H1 (cell line): ENCODE data around the gene NAT8L. TPM values are rescaled to one million over a fixed set of nuclear protein-coding genes. Genes with fewer than 3 reads are reported as not detected.

Experiments used
- CTCF ChIA-PET: fragments of 300-600 bp; sonication (Branson Sonifier 250); formaldehyde crosslinking; loops from one replicate; lab custom pipeline; 2021; ENCODE audit not compliant: partially characterized antibody; lab: Charles Lee
- POLR2A ChIA-PET: fragments of 300-600 bp; sonication (Branson Sonifier 250); formaldehyde crosslinking; loops from one replicate; lab custom pipeline; 2021; ENCODE audit warnings: inconsistent platforms; ENCODE audit not compliant: partially characterized antibody; lab: Charles Lee
- DNase-seq, 2 experiments: peaks; one replicate each; pipeline versions ENCODE4 v3.0.0 to v3.0.0-alpha.2; 2010 to 2022; ENCODE audit warnings: low spot score in 2 of 2, low read depth in 1 of 2, mixed read lengths in 1 of 2
- FAIRE-seq: peaks from 2 replicates; lab custom pipeline; 2011; peaks lifted over from hg19 to GRCh38; lab: Jason Lieb, UNC
- H2AFZ ChIP-seq: 2 replicates; pipeline ENCODE4 v1.8.1; 2012; ENCODE audit warnings: low read length, inconsistent platforms
- H2AK5ac ChIP-seq: 2 replicates; pipeline ENCODE4 v1.6.1; 2013; ENCODE audit warnings: low read depth, low read length
- H2BK120ac ChIP-seq: replicated peaks from 2 replicates; pipeline ENCODE3; 2013; ENCODE audit warnings: low read depth, low read length, inconsistent platforms
- H2BK12ac ChIP-seq: 2 replicates; pipeline ENCODE4 v1.6.1; 2013; ENCODE audit warnings: low read depth, low read length
- H2BK15ac ChIP-seq: 2 replicates; pipeline ENCODE4 v1.6.1; 2013; ENCODE audit warnings: low read length
- H2BK20ac ChIP-seq: 2 replicates; pipeline ENCODE4 v1.6.1; 2013; ENCODE audit warnings: low read length
- H2BK5ac ChIP-seq: 2 replicates; pipeline ENCODE4 v1.6.1; 2013; ENCODE audit warnings: low read depth, low read length
- H3K14ac ChIP-seq: 2 replicates; pipeline ENCODE4 v1.6.1; 2013; ENCODE audit warnings: inconsistent platforms; ENCODE audit not compliant: insufficient read length
- H3K18ac ChIP-seq: 2 replicates; pipeline ENCODE4 v1.6.1; 2013; ENCODE audit warnings: low read length; ENCODE audit errors: extremely low read depth
- H3K23ac ChIP-seq: 2 replicates; pipeline ENCODE4 v1.6.1; 2013; ENCODE audit warnings: inconsistent platforms; ENCODE audit not compliant: insufficient read length
- H3K23me2 ChIP-seq: 2 replicates; pipeline ENCODE4 v1.6.1; 2013; ENCODE audit warnings: low read depth, low read length
- H3K27ac ChIP-seq: 2 replicates; pipeline ENCODE4 v1.6.1; 2011; ENCODE audit warnings: low read depth, low read length, inconsistent platforms
- H3K27me3 ChIP-seq, 4 experiments: replicated peaks in 1 of 4; 1 replicate in 1 of 4; 2 replicates in 3 of 4; pipeline versions ENCODE4 v1.6.1 to v1.8.1; 2011 to 2013; ENCODE audit warnings: low read length in 3 of 4, mild to moderate bottlenecking in 3 of 4, inconsistent platforms in 2 of 4, mixed read lengths in 2 of 4, moderate library complexity in 1 of 4; ENCODE audit not compliant: control insufficient read depth in 3 of 4, insufficient read depth in 3 of 4; ENCODE audit errors: extremely low read depth in 1 of 4
- H3K36me3 ChIP-seq, 4 experiments: 2 replicates each; pipeline versions ENCODE4 v1.6.1 to v1.8.1; 2011 to 2013; ENCODE audit warnings: mild to moderate bottlenecking in 4 of 4, low read length in 3 of 4, moderate library complexity in 2 of 4, control low read depth in 1 of 4, inconsistent platforms in 1 of 4; ENCODE audit not compliant: insufficient read depth in 4 of 4, control insufficient read depth in 2 of 4
- H3K4ac ChIP-seq: replicated peaks from 2 replicates; pipeline ENCODE3; 2013; ENCODE audit warnings: low read length, low read depth, mixed read lengths, inconsistent platforms; ENCODE audit not compliant: insufficient read length
- H3K4me1 ChIP-seq, 4 experiments: replicated peaks in 1 of 4; 1 replicate in 1 of 4; 2 replicates in 3 of 4; pipeline versions ENCODE4 v1.6.1 to v1.8.1; 2011 to 2013; ENCODE audit warnings: low read length in 3 of 4, inconsistent platforms in 2 of 4, mixed read lengths in 1 of 4; ENCODE audit not compliant: insufficient read depth in 4 of 4, control insufficient read depth in 3 of 4
- H3K4me2 ChIP-seq, 2 experiments: 2 replicates each; pipeline versions ENCODE4 v1.6.1 to v1.8.1; 2011 to 2013; ENCODE audit warnings: low read depth in 2 of 2, low read length in 2 of 2, control low read depth in 1 of 2, inconsistent platforms in 1 of 2, mild to moderate bottlenecking in 1 of 2; ENCODE audit not compliant: insufficient read depth in 1 of 2
- H3K4me3 ChIP-seq, 4 experiments: fragments of 200-600, 300-600 bp in 1 of 4; sonication (generic), shearing (Covaris generic), sonication (Bioruptor Twin) in 1 of 4; 2 replicates each; pipeline versions ENCODE4 v1.5.1 to v1.8.1; 2011 to 2016; ENCODE audit warnings: low read length in 4 of 4, low read depth in 3 of 4, control low read depth in 2 of 4, inconsistent platforms in 2 of 4, mild to moderate bottlenecking in 2 of 4, mixed read lengths in 1 of 4, moderate library complexity in 1 of 4; ENCODE audit not compliant: insufficient read depth in 2 of 4; ENCODE audit errors: extremely low read depth in 1 of 4
- H3K56ac ChIP-seq: replicated peaks from 2 replicates; pipeline ENCODE3; 2013; ENCODE audit warnings: low read depth, mild to moderate bottlenecking, mixed read lengths, low read length, inconsistent platforms; ENCODE audit not compliant: insufficient read length
- H3K79me1 ChIP-seq: 2 replicates; pipeline ENCODE4 v1.6.1; 2013; ENCODE audit warnings: low read depth, low read length, control low read depth
- H3K79me2 ChIP-seq, 2 experiments: 2 replicates each; pipeline versions ENCODE4 v1.6.1 to v1.8.1; 2012 to 2013; ENCODE audit warnings: low read length in 2 of 2, mild to moderate bottlenecking in 2 of 2, inconsistent platforms in 1 of 2; ENCODE audit not compliant: insufficient read depth in 2 of 2, control insufficient read depth in 1 of 2
- H3K9ac ChIP-seq, 4 experiments: replicated peaks in 1 of 4; 1 replicate in 1 of 4; 2 replicates in 3 of 4; pipeline versions ENCODE4 v1.6.1 to v1.8.1; 2011 to 2013; ENCODE audit warnings: low read depth in 3 of 4, low read length in 3 of 4, control low read depth in 2 of 4, mild to moderate bottlenecking in 2 of 4, moderate library complexity in 2 of 4, inconsistent platforms in 1 of 4; ENCODE audit errors: extremely low read depth in 1 of 4
- H3K9me3 ChIP-seq, 2 experiments: 2 replicates each; pipeline versions ENCODE4 v1.6.1 to v1.8.1; 2012 to 2013; ENCODE audit warnings: mild to moderate bottlenecking in 2 of 2, moderate library complexity in 2 of 2, control low read depth in 1 of 2, inconsistent platforms in 1 of 2, low read depth in 1 of 2, low read length in 1 of 2, mixed read lengths in 1 of 2; ENCODE audit not compliant: insufficient read depth in 2 of 2
- H4K20me1 ChIP-seq, 2 experiments: replicated peaks in 1 of 2; 2 replicates each; pipeline versions ENCODE3 to v1.8.1; 2011 to 2013; ENCODE audit warnings: inconsistent platforms in 2 of 2, low read length in 2 of 2, mild to moderate bottlenecking in 1 of 2; ENCODE audit not compliant: insufficient read depth in 2 of 2, control insufficient read depth in 1 of 2
- H4K5ac ChIP-seq: 2 replicates; pipeline ENCODE4 v1.6.1; 2013; ENCODE audit warnings: low read length, low read depth, mixed read lengths, inconsistent platforms; ENCODE audit not compliant: insufficient read length
- H4K8ac ChIP-seq: 2 replicates; pipeline ENCODE4 v1.8.0; 2013; ENCODE audit warnings: mild to moderate bottlenecking, moderate library complexity, low read length, inconsistent platforms; ENCODE audit not compliant: insufficient read depth; ENCODE audit errors: extremely low read depth
- H4K91ac ChIP-seq: replicated peaks from 2 replicates; pipeline ENCODE3; 2013; ENCODE audit warnings: low read length, mixed read lengths, inconsistent platforms; ENCODE audit not compliant: insufficient read length
- KDM1A ChIP-seq: fragments of 200-600, 300-600 bp; sonication (generic); IDR thresholded peaks from 2 replicates; pipeline ENCODE4 v1.7.1; 2016; ENCODE audit warnings: mild to moderate bottlenecking, low read length, borderline replicate concordance
- NANOG ChIP-seq: IDR thresholded peaks from 2 replicates; pipeline ENCODE4 v1.6.1; 2011; ENCODE audit warnings: low read length, low read depth, mild to moderate bottlenecking, inconsistent platforms; ENCODE audit not compliant: insufficient read depth, poor library complexity, severe bottlenecking
- RBBP5 ChIP-seq: IDR thresholded peaks from 2 replicates; pipeline ENCODE4 v1.7.1; 2012; ENCODE audit warnings: low read depth, mild to moderate bottlenecking, inconsistent platforms, low read length, moderate library complexity, borderline replicate concordance
- WGBS, 2 experiments: shearing (Covaris generic) in 1 of 2; methylation state at CpG; one replicate each; pipeline versions ENCODE4 v1.1.6 to v1.1.7; 2013 to 2015; ENCODE audit warnings: low lambda C conversion rate in 2 of 2, mixed read lengths in 2 of 2, inconsistent platforms in 1 of 2, low coverage in 1 of 2, missing lambda C conversion rate in 1 of 2; ENCODE audit not compliant: insufficient replicate concordance in 2 of 2, insufficient coverage in 1 of 2, insufficient read length in 1 of 2; ENCODE audit errors: extremely low coverage in 1 of 2, missing lambda C conversion rate in 1 of 2; 5-methylcytosine and 5-hydroxymethylcytosine counted together
- polyA plus RNA-seq, 7 experiments: library from polyadenylated mRNA; depleted of rRNA in 3 of 7; stranded (reverse) in 5 of 7; unstranded in 2 of 7; fragments of >200 nt in 5 of 7; fragments of 200-250 nt in 2 of 7; gene quantifications; 1 replicate in 5 of 7; 2 replicates in 1 of 7; 4 replicates in 1 of 7; pipeline versions ENCODE4 v1.2.1 to v1.2.3, GENCODE V29; 2011 to 2013; ENCODE audit warnings: missing spikeins in 2 of 7, mixed read lengths in 2 of 7
- total RNA-seq: library from RNA; stranded (reverse); fragmentation: NEBNext Ultra II Directional; extraction: Animal tissue kit (Norgen Biotek cat#: 25700); gene quantifications from 2 replicates; pipeline ENCODE4 v1.2.1, GENCODE V29; 2021
- TF ChIP-seq, protein P1 (sequence below): IDR thresholded peaks from 2 replicates; pipeline ENCODE4 v1.6.1; 2011; ENCODE audit warnings: low read length, improper control_type of control experiment

Gene NAT8L
- total and polyA plus RNA-seq, 2 of the 8 experiments (the other 6 are each of a cell fraction or from before 2014, with no cell fraction given) = 10.8 TPM

- no peak overlapping the region for H3K4ac ChIP-seq
- CTCF ChIA-PET = no interaction called here
- no peak overlapping the region for H2BK15ac ChIP-seq
Observed at GRCh38 chr4:2103127-2103842, 44.2 kb downstream of the NAT8L start.

More at GRCh38 chr4:2103127-2103842, 44.2 kb downstream of the NAT8L start:
- H3K23me2 ChIP-seq = no peaks in the 10 kb centered on the region; the same call in 1 of the 2 replicates
- no peak overlapping the region for H4K5ac ChIP-seq
- no peaks in the 10 kb centered on the region for H3K27me3 ChIP-seq
- no peak overlapping the region for H3K56ac ChIP-seq
- no peak for FAIRE-seq
- H3K4me2 ChIP-seq = no peak overlapping the region
- no peak overlapping the region for H3K9ac ChIP-seq
- no peak overlapping the region for H2AFZ ChIP-seq
- H2BK120ac ChIP-seq = no peak overlapping the region
- no peak overlapping the region for H3K18ac ChIP-seq
- no peak overlapping the region for H3K23ac ChIP-seq
- no peaks in the 10 kb centered on the region for H4K20me1 ChIP-seq
- TF ChIP-seq RBBP5 (no peak), KDM1A (no peak), NANOG (no peak)
- TF ChIP-seq, protein P1, sequence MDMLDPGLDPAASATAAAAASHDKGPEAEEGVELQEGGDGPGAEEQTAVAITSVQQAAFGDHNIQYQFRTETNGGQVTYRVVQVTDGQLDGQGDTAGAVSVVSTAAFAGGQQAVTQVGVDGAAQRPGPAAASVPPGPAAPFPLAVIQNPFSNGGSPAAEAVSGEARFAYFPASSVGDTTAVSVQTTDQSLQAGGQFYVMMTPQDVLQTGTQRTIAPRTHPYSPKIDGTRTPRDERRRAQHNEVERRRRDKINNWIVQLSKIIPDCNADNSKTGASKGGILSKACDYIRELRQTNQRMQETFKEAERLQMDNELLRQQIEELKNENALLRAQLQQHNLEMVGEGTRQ = no peak
- H3K27ac ChIP-seq = no peak overlapping the region
- no peaks in the 10 kb centered on the region for H3K36me3 ChIP-seq
- no peaks in the 10 kb centered on the region for H3K4me1 ChIP-seq
- no peak overlapping the region for H3K14ac ChIP-seq
- no peak overlapping the region for H2BK12ac ChIP-seq
- H2AK5ac ChIP-seq = no peak overlapping the region
- POLR2A ChIA-PET = no interaction called here
- H3K4me3 ChIP-seq = no peak overlapping the region
- no peaks in the 10 kb centered on the region for H3K9me3 ChIP-seq
- H2BK20ac ChIP-seq = no peak overlapping the region
- H4K8ac ChIP-seq = no peak overlapping the region
- no peak overlapping the region for H4K91ac ChIP-seq
- no peak overlapping the region for H2BK5ac ChIP-seq
- H3K79me1 ChIP-seq = no peaks in the 10 kb centered on the region; the same call in 1 of the 2 replicates
- 88% methylated on average over 5 of the region's 5 CpGs; no CpG with 5 or more reads in 1 of the 2 experiments for WGBS, 2 experiments
- no peaks in the 10 kb centered on the region for H3K79me2 ChIP-seq
- DNase-seq = no peak
